NCI-H446 (cell line): ENCODE data around the gene ORAI2.
"Not testable (repeated sequence)": the region's sequence is repeated elsewhere in the genome, so short reads cannot be mapped to it uniquely, and the experiment has no call there.

Source experiments
- DNase-seq, 2 experiments: peaks; one replicate each; lab custom pipeline; 2025; lab: John Stamatoyannopoulos, UW

Gene ORAI2

GRCh38 chr7:102433219-102434038, at the start of gene ORAI2:
TSS of gene ORAI2 (plus strand) at chr7:102433575. CDS start at chr7:102438957, 5,382 bp downstream.
- peak; percentile 6 to 65 for DNase-seq

GRCh38 chr7:102387064-102387463, 46.3 kb upstream of the ORAI2 start:
- DNase-seq = no peak

GRCh38 chr7:102389810-102390209, 43.6 kb upstream of the ORAI2 start:
- no peak for DNase-seq

GRCh38 chr7:102390697-102391484, 42.5 kb upstream of the ORAI2 start:
- DNase-seq = peak; percentile 19 to 74

GRCh38 chr7:102392330-102392729, 41.0 kb upstream of the ORAI2 start:
- DNase-seq = no peak

- DNase-seq = no peak
Observed at GRCh38 chr7:102393467-102393866, 39.9 kb upstream of the ORAI2 start.

- DNase-seq = no peak
Observed at GRCh38 chr7:102395592-102395872, 37.8 kb upstream of the ORAI2 start.

- peak; percentile 75 to 89 for DNase-seq
Observed at GRCh38 chr7:102395873-102396709, 37.3 kb upstream of the ORAI2 start, which contains the start of gene PRKRIP1. TSS of gene PRKRIP1 (plus strand) at chr7:102396363. CDS start at chr7:102396412, 49 bp downstream.

GRCh38 chr7:102396710-102397019, 36.7 kb upstream of the ORAI2 start:
- DNase-seq = no peak

GRCh38 chr7:102398543-102398942, 34.8 kb upstream of the ORAI2 start:
- DNase-seq = no peak

GRCh38 chr7:102400360-102400759, 33.0 kb upstream of the ORAI2 start:
- no peak for DNase-seq

GRCh38 chr7:102403563-102403962, 29.8 kb upstream of the ORAI2 start:
- DNase-seq = no peak

- DNase-seq = peak in 1 of 2 experiments; percentile 8
Observed at GRCh38 chr7:102404005-102404861, 29.1 kb upstream of the ORAI2 start.

GRCh38 chr7:102404862-102405188, 28.6 kb upstream of the ORAI2 start:
- DNase-seq = not testable (repeated sequence)

GRCh38 chr7:102407910-102408309, 25.5 kb upstream of the ORAI2 start:
- no peak for DNase-seq

- not testable (repeated sequence) for DNase-seq
Observed at GRCh38 chr7:102408530-102408929, 24.8 kb upstream of the ORAI2 start.

GRCh38 chr7:102409340-102409739, 24.0 kb upstream of the ORAI2 start:
- DNase-seq = no peak

- no peak for DNase-seq
Observed at GRCh38 chr7:102410123-102410522, 23.3 kb upstream of the ORAI2 start.

- no peak for DNase-seq
Observed at GRCh38 chr7:102410918-102411317, 22.5 kb upstream of the ORAI2 start.

- DNase-seq = peak; percentile 4 to 58
Observed at GRCh38 chr7:102412548-102412947, 20.8 kb upstream of the ORAI2 start.

- peak in 1 of 2 experiments; percentile 25 for DNase-seq
Observed at GRCh38 chr7:102413091-102413490, 20.3 kb upstream of the ORAI2 start.

- DNase-seq = no peak
Observed at GRCh38 chr7:102413611-102414010, 19.8 kb upstream of the ORAI2 start.
